GM08714 (cell line): Measurements from ENCODE around the gene DAGLB.
"Not testable (repeated sequence)": the region's sequence is repeated elsewhere in the genome, so short reads cannot be mapped to it uniquely, and the experiment has no call there.

Source experiments
- H3K4me3 ChIP-seq: fragments of 200-500 bp; sonication (Bioruptor generic); 2 replicates; pipeline ENCODE4 v1.5.1; 2014; ENCODE audit warnings: mild to moderate bottlenecking, low read length, inconsistent platforms
- ZNF274 ChIP-seq: IDR thresholded peaks from 2 replicates; pipeline ENCODE4 v1.6.1; 2012; ENCODE audit warnings: mild to moderate bottlenecking, low read depth, low read length

DAGLB gene

GRCh38 chr7:6479067-6479466, 31.3 kb upstream of the DAGLB start:
- H3K4me3 ChIP-seq: no peak overlapping the region
- TF ChIP-seq ZNF274: no peak

- H3K4me3 ChIP-seq: no peak overlapping the region
- TF ChIP-seq ZNF274: no peak
Observed at GRCh38 chr7:6478186-6478585, 30.4 kb upstream of the DAGLB start.

- no peak for TF ChIP-seq ZNF274
Observed at GRCh38 chr7:6477318-6477660, 29.5 kb upstream of the DAGLB start.

GRCh38 chr7:6476596-6477317, 29.0 kb upstream of the DAGLB start:
- TF ChIP-seq ZNF274: no peak
- no peak overlapping the region for H3K4me3 ChIP-seq

More at GRCh38 chr7:6477318-6477660, 29.5 kb upstream of the DAGLB start:
- no peak overlapping the region for H3K4me3 ChIP-seq

- no peak overlapping the region for H3K4me3 ChIP-seq
- TF ChIP-seq ZNF274: no peak
Observed at GRCh38 chr7:6475433-6476186, 27.9 kb upstream of the DAGLB start.

- H3K4me3 ChIP-seq: no peak overlapping the region
- no peak for TF ChIP-seq ZNF274
Observed at GRCh38 chr7:6465862-6466261, 18.1 kb upstream of the DAGLB start.

GRCh38 chr7:6463609-6464008, 15.9 kb upstream of the DAGLB start:
- H3K4me3 ChIP-seq: not testable (repeated sequence)

- no peak for TF ChIP-seq ZNF274
- no peak overlapping the region for H3K4me3 ChIP-seq
Observed at GRCh38 chr7:6461946-6462550, 14.3 kb upstream of the DAGLB start.

- no peak overlapping the region for H3K4me3 ChIP-seq
- no peak for TF ChIP-seq ZNF274
Observed at GRCh38 chr7:6460990-6461584, 13.3 kb upstream of the DAGLB start.

GRCh38 chr7:6460303-6460702, 12.5 kb upstream of the DAGLB start:
- H3K4me3 ChIP-seq: no peak overlapping the region
- TF ChIP-seq ZNF274: no peak

GRCh38 chr7:6458676-6459075, 10.9 kb upstream of the DAGLB start:
- not testable (repeated sequence) for H3K4me3 ChIP-seq

- no peak for TF ChIP-seq ZNF274
- H3K4me3 ChIP-seq: no peak overlapping the region
Observed at GRCh38 chr7:6453734-6454133, 6.0 kb upstream of the DAGLB start.

- TF ChIP-seq ZNF274: no peak
- no peak overlapping the region for H3K4me3 ChIP-seq
Observed at GRCh38 chr7:6451224-6451705, 3.5 kb upstream of the DAGLB start.

GRCh38 chr7:6450591-6450990, 2.8 kb upstream of the DAGLB start:
- H3K4me3 ChIP-seq: not testable (repeated sequence)

GRCh38 chr7:6449884-6450283, 2.1 kb upstream of the DAGLB start:
- H3K4me3 ChIP-seq: not testable (repeated sequence)
